Measurements from ENCODE around the gene CDC25A. TPM values are rescaled to one million over a fixed set of nuclear protein-coding genes. Genes with fewer than 3 reads are reported as not detected.

The CDC25A gene
- total RNA-seq, 1 donor from 2014 or later, result 0.83 TPM

DNA sequence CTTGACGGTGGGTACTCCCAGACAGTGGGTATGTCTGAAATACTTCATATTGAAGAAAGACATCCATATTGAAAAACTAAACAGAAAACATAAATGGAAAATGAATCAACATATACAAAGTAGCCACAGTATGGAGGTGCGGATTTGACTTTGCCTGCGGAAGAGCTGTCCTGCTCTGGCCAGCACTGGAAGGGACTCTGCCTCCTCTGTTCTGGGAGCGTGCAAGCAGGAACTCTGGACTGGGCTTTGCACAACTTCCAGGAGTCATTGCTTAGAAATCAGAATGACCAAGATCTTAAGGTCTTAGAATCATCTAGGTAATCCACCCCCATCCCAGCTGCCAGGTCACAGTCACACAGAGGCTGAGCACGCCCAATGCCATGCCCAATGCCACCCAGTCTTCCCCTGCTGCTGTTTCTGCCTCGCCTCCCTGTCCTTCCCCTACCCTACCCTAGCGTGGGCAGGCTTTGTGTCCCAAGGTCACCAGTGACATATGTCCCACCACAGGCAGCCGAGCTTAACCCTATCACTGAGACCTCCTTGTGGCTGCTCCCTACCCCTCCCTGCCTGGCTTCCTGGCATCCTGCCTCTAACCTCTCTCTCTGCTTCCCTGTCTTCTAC lies 36.3 kb downstream of the CDC25A start:
- ATAC-seq (ENCODE audit: poor library complexity) (peak; percentile 69), DNase-seq (no peak)
- intact Hi-C loops (cut with DNase I), result loop anchor here (2.0 to 5.0 kb wide), 3 partner anchors 63 to 330 kb away; no protein-coding TSS in a partner anchor

GRCh38 chr3:48151058-48151806 lies 37.0 kb downstream of the CDC25A start:
- intact Hi-C loops (cut with DNase I), result loop anchor here (2.0 to 5.0 kb wide), 3 partner anchors 62 to 329 kb away; no protein-coding TSS in a partner anchor
- peak; percentile 99 for ATAC-seq (ENCODE audit: poor library complexity)
- peak; percentile 86 for DNase-seq

DNA sequence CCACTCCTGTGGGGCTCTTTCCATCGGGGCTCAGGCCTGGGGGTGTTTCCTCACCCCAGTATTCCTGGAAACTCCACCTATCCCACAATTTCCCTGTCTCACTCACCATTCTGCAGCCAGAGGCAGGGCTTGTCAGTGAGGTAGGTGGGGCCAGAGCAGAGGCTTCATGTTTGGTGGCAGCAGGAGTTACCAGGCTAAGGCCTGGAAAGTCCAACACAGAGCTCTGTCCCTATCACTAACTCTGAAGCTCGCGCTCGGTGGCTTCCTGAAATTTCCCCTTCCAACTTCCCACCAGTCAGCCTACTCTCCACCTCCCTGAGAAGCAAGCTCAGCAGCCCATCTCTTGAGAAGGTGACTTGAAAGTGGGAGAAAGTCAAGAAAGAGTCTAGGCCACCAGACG lies 44.2 kb downstream of the CDC25A start:
- intact Hi-C loops (cut with DNase I), result no loop called here
- no peak for ATAC-seq (ENCODE audit: poor library complexity)
- DNase-seq, result no peak

- intact Hi-C loops (cut with DNase I), result no loop called here
- DNase-seq (no peak), ATAC-seq (ENCODE audit: poor library complexity) (no peak)
Measured at GRCh38 chr3:48143567-48143966, 44.6 kb downstream of the CDC25A start.

DNA sequence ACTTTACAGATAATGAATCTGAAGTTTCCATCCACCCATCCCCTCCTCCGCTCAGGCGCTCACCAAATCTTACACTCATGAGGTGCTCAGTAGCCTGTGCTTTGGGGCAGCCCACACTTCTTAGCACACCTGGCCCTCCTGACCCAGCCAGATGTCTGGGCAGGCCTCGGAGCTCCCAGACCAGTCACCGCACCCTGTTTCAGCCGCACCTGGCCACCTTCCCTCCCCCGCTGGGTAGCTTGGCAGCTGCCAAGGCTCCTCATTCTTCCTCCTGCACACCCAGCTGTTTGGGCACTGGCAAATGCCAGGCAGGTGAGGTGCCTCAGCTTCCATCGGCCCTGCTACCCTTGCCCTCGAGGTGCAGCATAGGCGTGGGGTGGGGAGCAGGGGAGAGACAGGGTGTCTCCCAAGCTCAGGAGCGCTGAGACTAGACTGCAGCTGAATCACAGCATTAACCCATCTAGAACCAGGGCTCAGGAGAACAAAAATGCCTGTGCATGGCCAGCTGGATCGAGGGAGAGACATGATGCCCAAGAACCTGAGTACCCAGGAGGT lies 45.8 kb downstream of the CDC25A start:
- DNase-seq, result no peak
- no peak for ATAC-seq (ENCODE audit: poor library complexity)
- intact Hi-C loops (cut with DNase I), result no loop called here

- intact Hi-C loops (cut with DNase I), result no loop called here
- DNase-seq (no peak), ATAC-seq (ENCODE audit: poor library complexity) (no peak)
Measured at GRCh38 chr3:48141604-48142137, 46.5 kb downstream of the CDC25A start.

DNA sequence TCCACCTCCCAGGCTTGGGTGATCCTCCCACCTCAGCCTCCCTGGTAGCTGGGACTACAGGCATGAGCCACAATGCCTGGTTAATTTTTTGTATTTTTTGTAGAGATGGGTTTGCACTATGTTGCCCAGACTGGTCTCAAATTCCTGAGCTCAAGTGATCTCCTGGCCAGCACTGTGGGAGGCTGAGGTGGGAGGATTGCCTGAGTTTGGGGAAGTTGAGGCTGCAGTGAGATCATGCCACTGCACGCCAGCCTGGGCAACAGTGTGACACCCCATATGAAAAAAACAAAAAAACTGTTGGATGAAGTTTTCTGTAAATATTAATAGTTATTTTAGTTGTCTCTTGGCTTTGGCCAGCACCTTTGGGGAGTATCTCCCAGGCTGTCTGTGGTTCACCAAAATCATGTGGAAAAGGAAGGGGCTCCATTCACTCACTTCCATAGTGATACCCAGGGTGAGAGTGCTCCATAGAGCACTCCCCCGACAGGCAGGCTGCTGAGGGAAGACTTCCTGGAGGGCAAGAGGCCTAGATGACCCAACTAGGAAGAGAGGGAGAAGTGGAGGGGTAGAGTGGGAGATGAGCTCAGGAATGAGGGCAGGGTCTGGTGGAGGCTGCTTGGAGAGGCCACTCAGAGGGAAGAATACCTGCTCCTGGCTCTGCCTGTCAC lies 47.1 kb downstream of the CDC25A start:
- intact Hi-C loops (cut with DNase I), result no loop called here
- no peak for ATAC-seq (ENCODE audit: poor library complexity)
- no peak for DNase-seq

GRCh38 chr3:48140336-48140757 lies 47.9 kb downstream of the CDC25A start:
- DNase-seq (no peak), ATAC-seq (ENCODE audit: poor library complexity) (no peak)
- intact Hi-C loops (cut with DNase I), result no loop called here

DNA sequence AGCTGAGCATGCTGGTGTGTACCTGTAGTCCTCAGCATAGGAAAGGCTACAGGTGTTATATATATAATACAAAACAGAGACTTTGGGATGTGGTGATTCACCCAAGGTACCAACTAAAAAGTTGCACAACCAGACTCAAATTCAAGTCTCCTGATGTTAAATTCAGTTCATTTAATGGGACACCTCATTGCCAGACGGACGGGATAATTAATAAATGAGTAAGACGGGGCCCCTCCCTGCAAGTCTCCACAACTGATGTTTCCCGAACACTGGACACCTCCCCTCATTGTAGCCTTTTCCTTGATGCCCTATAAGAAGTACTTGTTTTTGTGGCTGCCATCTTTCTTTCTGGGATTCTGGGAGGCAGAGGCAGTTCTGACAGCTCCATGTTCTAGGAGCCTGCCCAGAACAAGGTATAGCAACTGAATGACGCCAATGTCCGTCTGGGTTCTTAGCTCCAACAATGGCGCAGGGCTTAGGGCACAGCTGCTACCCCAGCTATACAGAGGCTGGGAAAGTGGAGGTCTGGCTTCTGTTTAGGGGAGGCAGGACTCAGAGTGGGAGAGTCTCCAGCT lies 50.7 kb downstream of the CDC25A start:
- DNase-seq (no peak), ATAC-seq (ENCODE audit: poor library complexity) (no peak)
- intact Hi-C loops (cut with DNase I), result no loop called here

DNA sequence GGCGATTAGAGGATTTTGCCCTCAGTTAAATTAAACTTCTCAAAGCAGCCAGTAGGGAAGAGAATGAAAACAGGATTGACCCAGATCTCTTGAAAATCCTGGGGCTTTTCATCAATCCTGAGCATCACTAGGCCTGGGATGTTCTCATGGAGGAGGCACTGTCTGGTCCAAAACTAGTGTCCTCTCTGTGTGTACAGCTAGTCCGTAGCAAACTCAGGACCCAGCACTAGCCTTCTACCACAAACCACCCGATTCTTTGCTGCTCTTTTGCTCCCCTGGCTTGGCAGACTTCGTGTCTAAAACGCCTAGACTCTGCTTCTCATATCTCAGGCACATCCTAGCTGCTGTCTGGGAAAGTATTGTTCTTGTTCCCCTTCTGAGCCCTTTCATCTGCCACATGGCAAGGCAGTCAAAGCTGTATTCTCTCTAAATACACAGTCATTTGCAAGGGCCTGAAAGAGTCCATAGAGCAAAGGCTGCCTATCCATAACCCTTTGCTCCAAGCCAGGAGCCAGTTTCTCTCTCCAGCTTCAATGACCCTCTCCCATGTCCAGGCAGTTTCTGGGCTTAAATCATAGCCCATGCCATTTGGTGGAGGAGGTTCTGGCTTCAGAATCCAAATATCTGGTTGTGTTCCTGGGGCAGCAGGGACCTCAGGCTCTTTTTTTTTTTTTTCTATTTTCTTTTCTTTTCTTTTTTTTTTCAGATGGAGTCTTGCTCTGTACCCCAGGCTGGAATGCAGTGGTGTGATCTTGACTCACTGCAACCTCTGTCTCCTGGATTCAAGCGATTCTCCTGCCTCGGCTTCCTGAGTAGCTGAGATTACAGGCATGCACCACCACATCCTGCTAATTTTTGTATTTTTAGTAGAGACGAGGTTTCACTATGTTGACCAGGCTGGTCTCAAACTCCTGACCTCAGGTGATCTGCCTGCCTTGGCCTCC lies 52.4 kb downstream of the CDC25A start:
- ATAC-seq (ENCODE audit: poor library complexity) (no peak), DNase-seq (no peak)
- intact Hi-C loops (cut with DNase I), result no loop called here

- ATAC-seq (ENCODE audit: poor library complexity), result peak; percentile 93
- intact Hi-C loops (cut with DNase I), result no loop called here
- peak; percentile 89 for DNase-seq
Measured at GRCh38 chr3:48130321-48130904, 57.8 kb downstream of the CDC25A start.

- no peak for DNase-seq
- intact Hi-C loops (cut with DNase I), result no loop called here
- ATAC-seq (ENCODE audit: poor library complexity), result no peak
Measured at GRCh38 chr3:48129921-48130320, 58.3 kb downstream of the CDC25A start.

DNA sequence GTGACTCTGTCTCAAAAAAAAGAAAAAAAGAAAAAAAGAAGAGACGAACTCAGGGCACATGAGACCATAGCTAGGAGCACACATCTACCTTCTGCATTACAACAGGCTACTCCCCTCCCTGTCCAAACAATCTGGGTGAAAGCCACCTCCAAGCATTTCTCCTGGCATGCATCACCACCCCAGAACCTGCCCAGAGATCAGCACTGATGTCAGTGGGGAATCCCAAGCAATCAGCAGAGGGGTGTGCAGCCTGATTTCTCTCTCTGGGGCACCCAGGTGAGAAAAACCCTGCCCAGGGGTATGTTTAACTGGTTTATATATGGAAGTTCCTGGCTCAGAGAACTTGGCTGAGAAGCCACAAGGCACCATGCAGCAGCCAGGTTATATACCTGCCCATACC lies 59.4 kb downstream of the CDC25A start:
- intact Hi-C loops (cut with DNase I), result no loop called here

GRCh38 chr3:48125886-48126622 lies 62.2 kb downstream of the CDC25A start:
- ATAC-seq (ENCODE audit: poor library complexity), result no peak
- DNase-seq, result no peak
- intact Hi-C loops (cut with DNase I), result no loop called here

More for the DNA sequence above, 59.4 kb downstream of the CDC25A start:
- ATAC-seq (ENCODE audit: poor library complexity) (no peak), DNase-seq (no peak)

- ATAC-seq (ENCODE audit: poor library complexity) (no peak), DNase-seq (no peak)
- intact Hi-C loops (cut with DNase I), result no loop called here
Measured at GRCh38 chr3:48125013-48125705, 63.1 kb downstream of the CDC25A start.

DNA sequence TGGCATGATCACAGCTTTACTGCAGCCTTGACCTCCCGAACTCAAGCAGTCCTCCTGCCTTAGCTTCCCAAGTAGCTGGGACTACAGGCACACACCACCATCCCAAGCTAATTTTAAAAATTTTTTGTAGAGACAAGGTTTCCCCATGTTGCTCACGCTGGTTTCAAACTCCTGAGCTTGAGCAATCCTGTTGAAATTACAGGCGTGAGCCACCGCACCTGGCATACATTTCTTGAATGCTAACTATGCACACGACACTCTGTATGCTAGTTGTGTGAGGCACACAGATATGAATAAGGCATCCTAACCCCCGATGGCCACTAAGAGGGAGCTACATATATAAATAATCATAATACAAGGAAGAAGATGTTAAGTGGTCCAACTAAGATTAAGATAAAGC lies 64.9 kb downstream of the CDC25A start:
- intact Hi-C loops (cut with DNase I), result no loop called here
- no peak for ATAC-seq (ENCODE audit: poor library complexity)
- no peak for DNase-seq
